Testis (tissue), 3 donors: ENCODE measurements around the gene HMGN4. TPM values are rescaled to one million over a fixed set of nuclear protein-coding genes. Genes with fewer than 3 reads are reported as not detected.
A peak's percentile ranks its signal among the peaks of the same experiment; 100 is the strongest.

ENCODE experiments used
- DNase-seq: peaks from one replicate; pipeline ENCODE4 v3.0.0-alpha.2; 2019
- H3K27ac ChIP-seq, 2 donors: fragments of 200-600 bp; sonication (generic); one replicate each; pipeline ENCODE4 v1.5.1; 2019
- H3K27me3 ChIP-seq: fragments of 200-600 bp; sonication (generic); one replicate; pipeline ENCODE4 v1.5.1; 2019
- H3K36me3 ChIP-seq: fragments of 200-600 bp; sonication (generic); one replicate; pipeline ENCODE4 v1.5.1; 2017; ENCODE audit warnings: low read depth; ENCODE audit errors: missing control alignments
- H3K4me1 ChIP-seq: fragments of 200-600 bp; sonication (generic); one replicate; pipeline ENCODE4 v1.5.1; 2019
- H3K4me3 ChIP-seq, 2 donors: fragments of 200-600 bp; sonication (generic); one replicate each; pipeline ENCODE4 v1.5.1; 2017 to 2019
- H3K9me3 ChIP-seq: fragments of 200-600 bp; sonication (generic); one replicate; pipeline ENCODE4 v1.5.1; 2017
- POLR2A ChIP-seq: fragments of 450-650 bp; IDR thresholded peaks from one replicate; pipeline ENCODE4 v1.6.1; 2017; ENCODE audit warnings: antibody characterized with exemption, mild to moderate bottlenecking, moderate library complexity
- WGBS, 2 donors: methylation state at CpG; one replicate each; pipeline ENCODE4 v1.1.5; 2018; 5-methylcytosine and 5-hydroxymethylcytosine counted together
- intact Hi-C: fragments of 100-400 bp; cut with DNase I; formaldehyde crosslinking; loops from one replicate; pipeline ENCODE4 v1.15.1; 2023; ENCODE audit warnings: low total_unique reads
- polyA plus RNA-seq: library from polyadenylated mRNA; stranded (reverse); fragments of 350-450 nt; fragmentation: Illumina TruSeq; extraction: RNeasy Lipid Tissue Mini Kit (QIAGEN cat#74804); gene quantifications from one replicate; pipeline ENCODE4 v1.2.3, GENCODE V29; 2014; ENCODE audit warnings: low read depth, low replicate concordance; ENCODE audit not compliant: insufficient read depth
- total RNA-seq, 2 donors: library from RNA; depleted of rRNA; stranded (reverse); fragments of >200 nt; gene quantifications; one replicate each; pipeline ENCODE4 v1.2.3, GENCODE V29; 2016
- TF ChIP-seq, protein P1 (sequence below), 3 experiments: fragments of 450-650 bp in 2 of 3; fragments of 200-600 bp in 1 of 3; sonication (generic) in 1 of 3; IDR thresholded peaks; one replicate each; pipeline ENCODE4 v1.5.1; 2016 to 2019; ENCODE audit warnings: antibody characterized with exemption in 3 of 3, mild to moderate bottlenecking in 2 of 3, moderate library complexity in 1 of 3

Gene HMGN4
- total and polyA plus RNA-seq, 3 donors from 2014 or later: 69.4 to 74.8 (median 72.2) TPM

DNA sequence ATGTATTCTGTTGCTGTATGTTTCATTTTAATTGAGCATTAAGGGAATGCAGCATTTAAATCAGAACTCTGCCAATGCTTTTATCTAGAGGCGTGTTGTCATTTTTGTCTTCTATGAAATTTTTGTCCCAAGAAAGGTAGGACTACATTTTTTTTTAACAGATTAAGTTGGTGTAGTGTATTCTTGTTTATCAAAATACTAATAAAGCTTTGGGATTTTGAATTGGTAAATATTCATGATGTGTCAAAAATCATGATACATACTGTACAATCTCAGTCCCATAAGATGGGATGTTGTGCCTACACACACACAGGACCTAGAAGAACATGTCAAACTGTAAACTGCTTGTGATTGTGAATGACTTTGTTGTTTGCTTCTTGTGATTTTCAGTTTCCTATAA, 11.2 kb upstream of the HMGN4 start:
- no peak overlapping the region for H3K27ac ChIP-seq
- no peaks in the 10 kb centered on the region for H3K27me3 ChIP-seq
- no peaks in the 10 kb centered on the region for H3K36me3 ChIP-seq
- DNase-seq: no peak
- intact Hi-C loops: no loop called here
- 97 to 100% methylated on average over 1 of the region's 1 CpG for WGBS, 2 donors
- peaks cover 8% of the 10 kb centered on the region for H3K4me1 ChIP-seq
- no peaks in the 10 kb centered on the region for H3K9me3 ChIP-seq
- H3K4me3 ChIP-seq: no peak overlapping the region
- no peak for TF ChIP-seq POLR2A
- TF ChIP-seq, protein P1, sequence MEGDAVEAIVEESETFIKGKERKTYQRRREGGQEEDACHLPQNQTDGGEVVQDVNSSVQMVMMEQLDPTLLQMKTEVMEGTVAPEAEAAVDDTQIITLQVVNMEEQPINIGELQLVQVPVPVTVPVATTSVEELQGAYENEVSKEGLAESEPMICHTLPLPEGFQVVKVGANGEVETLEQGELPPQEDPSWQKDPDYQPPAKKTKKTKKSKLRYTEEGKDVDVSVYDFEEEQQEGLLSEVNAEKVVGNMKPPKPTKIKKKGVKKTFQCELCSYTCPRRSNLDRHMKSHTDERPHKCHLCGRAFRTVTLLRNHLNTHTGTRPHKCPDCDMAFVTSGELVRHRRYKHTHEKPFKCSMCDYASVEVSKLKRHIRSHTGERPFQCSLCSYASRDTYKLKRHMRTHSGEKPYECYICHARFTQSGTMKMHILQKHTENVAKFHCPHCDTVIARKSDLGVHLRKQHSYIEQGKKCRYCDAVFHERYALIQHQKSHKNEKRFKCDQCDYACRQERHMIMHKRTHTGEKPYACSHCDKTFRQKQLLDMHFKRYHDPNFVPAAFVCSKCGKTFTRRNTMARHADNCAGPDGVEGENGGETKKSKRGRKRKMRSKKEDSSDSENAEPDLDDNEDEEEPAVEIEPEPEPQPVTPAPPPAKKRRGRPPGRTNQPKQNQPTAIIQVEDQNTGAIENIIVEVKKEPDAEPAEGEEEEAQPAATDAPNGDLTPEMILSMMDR (IDR thresholded peaks at IDR 0.05): no peak

DNA sequence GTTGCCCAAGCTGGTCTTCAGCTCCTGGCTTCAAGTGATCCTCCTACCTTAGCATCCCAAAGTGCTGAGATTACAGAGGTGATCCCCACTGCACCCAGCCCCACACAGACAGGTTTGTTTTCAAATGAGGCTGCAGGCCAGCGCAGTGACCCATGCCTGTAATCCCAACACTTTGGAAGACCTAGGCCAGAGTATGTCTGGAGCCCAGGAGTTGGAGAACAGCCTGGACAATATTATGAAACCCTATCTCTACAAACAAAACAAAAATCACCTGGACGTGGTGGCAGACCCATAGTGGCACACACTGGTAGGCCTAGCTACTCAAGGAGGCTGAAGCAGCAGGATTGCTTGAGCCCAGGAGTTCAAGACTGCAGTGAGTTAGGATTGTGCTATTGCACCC, 8.0 kb upstream of the HMGN4 start:
- Histone ChIP-seq H3K27me3 (no peaks in the 10 kb centered on the region), H3K4me3 (no peak overlapping the region), H3K36me3 (no peaks in the 10 kb centered on the region), H3K4me1 (peaks cover 3% of the 10 kb centered on the region), H3K27ac (no peak overlapping the region), H3K9me3 (no peaks in the 10 kb centered on the region)
- no peak for DNase-seq
- intact Hi-C loops: no loop called here
- WGBS, 2 donors: 92 to 97% methylated on average over 2 of the region's 2 CpGs
- TF ChIP-seq POLR2A: no peak
- TF ChIP-seq, protein P1 (IDR thresholded peaks at IDR 0.05): no peak

DNA sequence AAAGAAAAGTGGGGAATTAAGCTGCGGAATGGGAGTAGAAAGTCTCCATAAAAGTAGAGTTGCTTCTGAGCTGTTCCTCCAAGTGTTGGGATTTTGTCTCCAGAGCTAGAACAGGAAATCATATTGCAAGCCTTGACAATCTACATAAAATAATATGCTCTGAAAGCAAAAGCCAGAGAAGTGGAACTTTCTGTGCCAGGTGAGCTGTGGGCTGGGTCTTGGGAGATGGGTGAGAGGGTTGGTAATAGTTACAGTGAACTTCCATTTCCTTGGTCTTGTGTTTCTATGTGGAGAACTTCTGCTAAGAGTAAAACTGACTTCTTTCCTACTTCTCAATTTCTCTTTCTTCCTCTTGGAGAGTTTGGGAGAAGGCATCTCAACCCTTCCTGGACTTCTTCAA, 6.3 kb upstream of the HMGN4 start:
- intact Hi-C loops: no loop called here
- H3K27me3 ChIP-seq: no peaks in the 10 kb centered on the region
- no peaks in the 10 kb centered on the region for H3K9me3 ChIP-seq
- H3K27ac ChIP-seq: peak overlapping the region in 1 of 2 donors; percentile 84
- DNase-seq: no peak
- WGBS, 2 donors: 84 to 100% methylated on average over 1 of the region's 1 CpG
- H3K4me1 ChIP-seq: peaks cover 12% of the 10 kb centered on the region
- H3K36me3 ChIP-seq: no peaks in the 10 kb centered on the region
- no peak overlapping the region for H3K4me3 ChIP-seq
- TF ChIP-seq, protein P1 (IDR thresholded peaks at IDR 0.05): no peak
- TF ChIP-seq POLR2A: no peak

DNA sequence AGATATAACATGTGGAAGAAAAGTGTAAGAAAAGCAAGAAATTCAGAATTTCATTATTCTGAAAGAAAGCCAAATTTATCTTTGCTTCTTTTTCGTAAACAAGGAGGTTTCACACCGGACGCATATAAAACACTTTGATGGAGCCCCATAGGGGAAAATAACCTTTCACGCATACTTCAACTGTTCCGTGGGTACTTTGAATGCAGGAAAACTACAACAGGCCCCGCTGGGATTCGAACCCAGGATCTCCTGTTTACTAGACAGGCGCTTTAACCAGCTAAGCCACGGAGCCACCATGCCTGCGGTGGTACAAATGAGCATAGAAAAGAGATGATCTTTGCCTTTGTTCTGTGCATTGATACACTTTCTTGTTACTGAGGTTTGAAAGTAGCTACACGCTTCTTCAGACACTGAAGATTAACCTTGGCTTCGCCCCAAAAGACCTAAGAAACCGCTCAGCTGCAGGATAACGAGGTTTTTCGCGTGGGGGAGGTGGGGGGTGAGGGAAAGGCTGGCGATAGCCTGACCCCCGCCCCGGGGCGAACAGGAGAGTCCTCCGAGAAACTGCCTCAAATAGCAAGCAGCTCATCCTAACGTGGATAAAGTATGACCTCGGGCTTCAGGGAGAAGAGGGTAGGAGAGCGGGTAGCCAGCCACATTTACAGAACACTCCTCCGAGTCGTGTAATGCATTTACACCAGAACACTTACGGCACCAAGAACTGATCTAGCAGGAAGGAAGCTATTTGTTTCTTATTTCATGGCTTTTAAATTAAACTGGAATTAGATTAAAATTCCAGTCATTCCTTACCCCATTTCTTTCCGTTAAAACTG, 5.3 kb upstream of the HMGN4 start:
- peak overlapping the region; percentile 84 to 92 for H3K27ac ChIP-seq
- no peaks in the 10 kb centered on the region for H3K27me3 ChIP-seq
- H3K4me3 ChIP-seq: peak overlapping the region; percentile 65 to 77
- 0 to 1% methylated on average over 22 to 28 of the region's 28 CpGs for WGBS, 2 donors
- no peak for TF ChIP-seq POLR2A
- TF ChIP-seq, protein P1 (IDR thresholded peaks at IDR 0.05): no peak
- intact Hi-C loops: no loop called here
- H3K9me3 ChIP-seq: no peaks in the 10 kb centered on the region
- no peaks in the 10 kb centered on the region for H3K36me3 ChIP-seq
- peaks cover 14% of the 10 kb centered on the region for H3K4me1 ChIP-seq
- peak; percentile 94 for DNase-seq

DNA sequence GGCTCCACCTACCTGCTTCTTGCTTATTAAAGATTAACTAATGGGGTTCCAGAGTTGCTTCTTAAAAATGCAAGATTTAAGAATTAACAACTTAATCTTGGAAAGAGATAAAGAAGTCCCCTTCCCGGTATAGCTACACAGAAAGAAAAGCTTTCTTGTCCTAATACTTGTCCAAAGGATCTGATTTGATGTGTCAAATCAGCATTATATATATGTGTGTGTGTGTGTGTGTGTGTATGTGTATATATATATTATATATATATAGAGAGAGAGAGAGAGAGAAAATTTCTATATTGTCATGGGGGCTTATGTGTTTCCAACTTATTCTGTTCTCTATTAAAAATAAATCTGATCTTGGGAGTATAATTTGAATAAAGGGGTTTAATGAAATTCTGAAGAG, 4.6 kb upstream of the HMGN4 start:
- Histone ChIP-seq H3K36me3 (no peaks in the 10 kb centered on the region), H3K4me1 (peaks cover 14% of the 10 kb centered on the region), H3K27me3 (no peaks in the 10 kb centered on the region), H3K9me3 (no peaks in the 10 kb centered on the region), H3K4me3 (peak overlapping the region; percentile 65 to 77), H3K27ac (peak overlapping the region; percentile 84 to 92)
- intact Hi-C loops: no loop called here
- DNase-seq: no peak
- 0% methylated on average over 1 of the region's 1 CpG for WGBS, 2 donors
- TF ChIP-seq, protein P1 (IDR thresholded peaks at IDR 0.05): no peak
- TF ChIP-seq POLR2A: no peak
